ENCODE measurements around the gene CASKIN2. TPM values are rescaled to one million over a fixed set of nuclear protein-coding genes. Genes with fewer than 3 reads are reported as not detected.
"Not testable (repeated sequence)": the region's sequence is repeated elsewhere in the genome, so short reads cannot be mapped to it uniquely, and the experiment has no call there.

Gene CASKIN2
- total RNA-seq, 1 donor from 2014 or later = 60.8 TPM

DNA sequence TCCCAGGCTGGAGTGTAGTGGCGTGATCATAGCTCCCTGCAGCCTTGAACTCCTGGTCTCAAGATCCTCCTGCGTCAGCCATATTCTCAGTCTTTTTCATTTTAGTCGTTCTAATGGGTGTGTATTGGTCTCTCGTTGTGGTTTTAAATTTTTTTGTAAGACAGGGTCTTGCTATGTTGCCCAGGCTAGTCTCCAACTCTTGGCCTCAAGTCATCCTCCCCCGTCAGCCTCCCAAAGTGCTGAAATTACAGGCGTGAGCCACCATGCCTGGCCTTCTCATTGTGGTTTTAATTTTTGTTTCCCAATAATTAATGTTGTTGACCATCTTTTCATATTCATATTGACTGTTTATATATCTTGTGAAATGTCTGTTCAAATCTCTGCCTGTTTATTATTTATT, 50.3 kb downstream of the CASKIN2 start:
- DNase-seq (ENCODE audit: low spot score) = no peak

DNA sequence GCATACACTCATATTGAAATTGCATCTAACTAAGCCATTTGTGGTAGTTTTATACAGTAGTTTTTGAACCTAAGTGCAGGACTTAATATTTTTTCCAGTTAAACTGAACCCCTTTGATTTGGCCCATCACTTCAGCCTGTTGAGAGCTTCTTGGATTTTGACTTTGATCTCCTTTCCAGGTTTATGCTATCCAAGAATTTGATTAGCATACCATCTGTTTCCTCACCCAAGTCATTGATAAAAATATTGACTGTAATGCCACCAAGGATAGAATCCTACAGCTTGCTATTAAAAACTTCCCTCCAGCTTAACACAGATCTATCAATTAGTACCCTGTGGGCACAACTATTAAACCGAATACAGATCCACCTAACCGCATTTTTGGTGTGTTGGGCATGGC, 51.7 kb downstream of the CASKIN2 start:
- DNase-seq (ENCODE audit: low spot score) = no peak

DNA sequence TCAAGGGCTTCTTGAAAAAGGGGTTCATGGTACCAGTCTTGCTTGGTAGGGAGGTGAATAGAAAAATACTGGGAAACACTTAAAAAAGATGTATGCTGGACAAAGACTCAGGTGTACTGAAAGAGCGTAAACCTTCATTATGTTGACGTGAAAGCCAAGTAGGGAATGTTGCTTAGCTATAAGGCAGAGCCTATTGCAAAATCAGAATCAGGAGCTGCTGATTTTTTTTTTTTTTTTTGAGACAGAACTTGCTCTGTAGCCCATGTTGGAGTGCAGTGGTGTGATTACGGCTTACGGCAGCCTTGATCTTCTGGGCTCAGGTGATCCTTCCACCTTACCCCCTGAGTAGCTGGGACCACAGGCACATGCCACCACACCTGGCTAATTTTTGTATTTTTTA, 55.0 kb downstream of the CASKIN2 start:
- DNase-seq (ENCODE audit: low spot score) = no peak

DNA sequence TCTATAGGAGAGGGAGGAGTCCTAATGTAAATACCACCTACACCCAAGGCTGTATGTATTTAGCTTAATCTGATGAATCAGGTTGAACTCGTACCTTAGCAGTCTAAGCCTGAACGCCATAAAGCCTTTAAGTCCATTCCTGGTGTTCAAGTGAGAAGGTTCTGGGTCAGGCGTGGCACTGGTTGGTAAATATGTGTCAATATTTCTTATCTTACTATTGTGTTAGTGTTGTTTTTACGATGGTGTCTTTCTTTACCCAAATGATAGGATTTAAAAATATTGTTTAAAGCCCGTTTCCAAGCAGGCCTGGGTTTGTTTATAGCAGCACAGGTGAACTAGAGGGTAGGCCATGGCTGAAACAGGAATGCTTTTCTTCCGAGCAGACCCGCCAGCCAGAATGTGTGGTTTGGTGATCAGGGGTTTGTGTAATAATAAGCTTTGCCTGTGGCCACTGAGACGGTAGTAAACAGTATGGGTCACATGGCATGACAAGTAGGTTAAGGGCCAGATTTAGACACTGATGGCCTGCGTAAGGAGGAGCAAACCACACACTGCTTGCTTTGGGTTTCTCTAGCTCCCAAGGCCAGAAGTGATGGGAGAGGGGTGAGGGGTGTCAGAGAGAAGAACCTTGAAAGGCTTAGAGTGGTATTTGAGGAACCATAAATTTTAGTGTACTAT, 55.6 kb downstream of the CASKIN2 start:
- DNase-seq (ENCODE audit: low spot score) = no peak

DNA sequence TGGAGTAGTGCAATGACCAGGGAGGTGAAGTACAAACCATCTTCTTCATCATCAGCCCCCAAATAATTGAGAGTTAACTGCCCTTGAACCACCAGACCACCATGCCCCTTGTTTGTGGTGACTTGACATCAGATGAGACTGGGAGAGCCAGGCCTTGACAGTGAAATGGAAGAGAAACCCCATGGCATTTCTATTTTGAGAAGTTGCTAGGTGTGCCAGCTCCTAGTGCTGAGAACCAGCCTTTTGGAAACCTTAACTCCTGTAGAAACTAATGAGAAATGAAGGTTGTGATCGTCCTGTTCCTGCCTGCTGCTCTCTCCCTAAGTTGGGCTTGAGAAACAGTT, 56.1 kb downstream of the CASKIN2 start:
- DNase-seq (ENCODE audit: low spot score) = no peak

DNA sequence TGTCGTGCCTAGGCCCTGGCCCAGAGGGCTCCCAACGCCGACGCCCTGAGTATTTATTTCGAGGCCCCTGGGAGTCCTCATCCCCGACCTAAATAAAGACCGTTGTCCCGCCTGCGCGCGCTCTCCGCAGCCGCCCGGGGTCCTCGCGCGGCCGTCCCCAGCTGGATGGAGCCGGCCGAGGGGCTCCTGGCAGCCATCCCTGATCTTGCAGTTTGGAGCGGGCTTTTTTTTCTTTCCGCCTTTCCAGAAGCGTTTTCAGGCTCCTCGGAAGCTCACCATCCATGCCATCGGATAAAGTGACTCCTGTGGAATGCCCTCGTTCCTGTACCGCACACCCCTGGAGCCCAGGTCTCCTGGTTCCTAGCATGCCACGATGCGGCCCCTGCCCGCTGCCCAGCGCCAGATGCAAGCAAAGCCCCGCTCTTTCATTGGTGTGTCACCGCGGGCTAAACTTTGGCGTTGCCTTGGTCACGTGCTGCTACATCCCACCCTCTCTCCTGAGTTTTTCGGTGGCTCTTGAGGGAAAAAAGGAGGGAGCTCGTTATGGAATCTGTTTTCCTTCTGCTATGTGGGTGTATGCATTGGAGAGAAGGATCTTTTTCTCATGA, 58.2 kb downstream of the CASKIN2 start:
- no peak for DNase-seq (ENCODE audit: low spot score)

DNA sequence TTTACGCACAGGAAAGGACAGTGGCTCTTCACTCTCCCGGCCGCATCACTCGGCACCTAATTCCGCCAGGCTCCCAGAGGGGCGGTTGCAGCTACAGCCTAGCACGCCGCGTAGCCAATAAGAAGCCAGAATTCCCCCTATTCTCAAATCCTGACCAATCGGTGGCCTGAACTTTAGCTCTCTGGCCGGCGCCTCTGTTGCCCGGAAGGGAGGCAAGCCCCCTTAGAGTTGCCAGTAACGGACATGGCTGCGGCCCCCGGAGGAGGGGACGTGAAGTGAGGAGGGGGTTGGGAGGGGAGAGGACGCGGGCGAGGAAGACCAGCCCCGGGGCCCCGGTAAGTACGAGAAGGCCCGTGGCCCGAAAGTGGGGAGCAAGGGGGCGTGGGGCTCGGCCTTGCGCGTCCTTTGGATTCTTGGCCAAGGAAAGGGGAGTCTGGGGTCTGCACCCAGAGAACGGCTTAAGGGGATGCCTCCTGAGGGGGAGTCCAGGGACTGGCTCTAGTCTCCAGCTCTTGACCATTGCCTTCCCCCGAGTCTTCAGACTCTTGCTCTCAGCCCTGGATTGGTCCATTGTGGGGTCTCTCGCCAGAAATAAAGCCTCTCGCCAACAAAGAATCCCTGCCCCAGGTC, 58.8 kb downstream of the CASKIN2 start, which contains the start of gene TMEM94:
Gene TMEM94, plus strand, starts transcription at position 219 of the 630 bp plus-strand sequence. CDS start 15,271 bp downstream, outside the sequence.
- peak; percentile 97 for DNase-seq (ENCODE audit: low spot score)

DNA sequence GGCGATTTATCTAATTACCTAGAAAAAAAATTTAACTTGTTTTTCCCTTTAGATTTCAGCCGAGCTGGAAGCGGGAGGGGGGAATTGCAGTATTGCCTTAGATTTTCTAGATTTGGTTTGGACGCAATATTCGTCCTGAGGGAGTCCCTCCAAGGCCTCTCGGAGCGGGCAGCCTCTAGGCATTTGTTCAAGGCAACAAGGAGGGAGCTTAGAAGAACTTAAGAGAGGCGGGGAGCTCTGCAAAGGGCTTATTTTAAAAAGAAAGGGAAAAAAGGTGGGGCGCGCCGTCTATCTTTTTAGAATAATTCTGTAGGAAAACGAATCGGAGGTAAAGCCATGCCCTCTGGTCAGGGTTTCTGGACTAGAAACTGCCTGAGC, 59.3 kb downstream of the CASKIN2 start:
- no peak for DNase-seq (ENCODE audit: low spot score)

DNA sequence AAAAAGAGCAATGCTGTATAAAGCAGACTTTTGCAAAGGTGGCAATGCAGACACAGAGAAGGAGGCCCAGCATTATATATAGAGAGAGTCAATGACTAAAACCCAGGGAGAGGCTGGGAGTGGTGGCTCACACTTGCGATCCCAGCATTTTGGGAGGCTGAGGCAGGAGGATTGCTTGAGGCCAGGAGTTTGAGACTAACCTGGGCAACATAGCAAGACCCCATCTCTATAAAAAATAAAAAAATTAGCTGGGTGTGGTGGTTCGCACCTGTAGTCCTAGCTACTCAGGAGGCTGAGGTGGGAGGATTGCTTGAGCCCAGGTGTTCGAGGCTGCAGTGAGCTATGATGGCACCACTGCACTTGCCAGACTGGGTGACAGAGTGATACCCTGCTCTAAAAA, 60.7 kb downstream of the CASKIN2 start:
- DNase-seq (ENCODE audit: low spot score) = not testable (repeated sequence)

DNA sequence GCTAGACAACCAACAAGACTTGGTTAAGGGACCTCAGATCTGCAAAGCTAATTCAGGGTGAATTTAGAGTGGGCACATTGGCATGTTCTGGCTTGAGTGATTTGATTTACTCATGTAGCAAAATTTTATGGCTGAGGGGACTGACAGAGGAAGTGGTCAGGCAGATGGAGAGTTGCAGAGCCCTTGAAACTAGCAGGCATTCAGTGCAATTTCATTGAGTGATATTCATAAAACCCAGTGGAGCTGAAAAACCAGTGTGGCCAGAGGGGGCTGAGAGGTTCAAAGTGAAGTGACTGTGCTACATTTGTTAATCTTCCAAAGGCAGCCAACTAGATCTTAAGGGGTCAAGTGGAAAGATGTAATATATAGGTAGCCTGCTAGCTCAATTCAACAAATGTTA, 61.1 kb downstream of the CASKIN2 start:
- DNase-seq (ENCODE audit: low spot score) = no peak

DNA sequence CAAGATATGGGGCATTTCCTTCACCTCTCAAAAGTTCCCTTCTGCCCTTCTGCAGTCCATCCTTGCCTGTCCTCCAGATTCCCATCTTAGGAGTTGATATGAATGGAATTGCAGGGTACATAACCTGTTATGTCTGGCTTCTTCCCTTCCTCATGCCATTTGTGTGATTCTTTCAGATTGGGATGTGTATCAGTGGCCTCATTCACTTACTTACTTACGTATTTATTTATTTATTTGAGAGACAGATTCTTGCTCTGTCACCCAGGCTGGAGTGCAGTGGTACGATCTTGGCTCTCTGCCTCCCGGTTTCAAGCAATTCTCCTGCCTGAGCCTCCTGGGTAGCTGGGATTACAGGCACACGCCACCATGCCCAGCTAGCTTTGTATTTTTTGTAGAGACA, 65.1 kb downstream of the CASKIN2 start:
- DNase-seq (ENCODE audit: low spot score) = no peak

Other genes with a start within 250 kb of the CASKIN2 start
- 19.9 TPM for gene MIF4GD, start 244.3 kb downstream of the CASKIN2 start, total RNA-seq
- 8.8 TPM for gene SLC25A19, start 226.1 kb downstream of the CASKIN2 start, total RNA-seq
- 79.0 TPM for gene GRB2, start 109.9 kb downstream of the CASKIN2 start, total RNA-seq
- gene TMEM94, start 58.9 kb downstream of the CASKIN2 start, total RNA-seq = 73.2 TPM
- gene TSEN54, start 991 bp upstream of the CASKIN2 start, total RNA-seq = 25.1 TPM
- 94.0 TPM for gene LLGL2, start 10.2 kb upstream of the CASKIN2 start, total RNA-seq
- gene MYO15B, start 72.3 kb upstream of the CASKIN2 start, total RNA-seq = 267 TPM
- gene SMIM5, start 117.9 kb upstream of the CASKIN2 start, total RNA-seq = 9.5 TPM
- gene RECQL5, start 151.6 kb upstream of the CASKIN2 start, total RNA-seq = 91.1 TPM
- 106 TPM for gene SAP30BP, start 151.8 kb upstream of the CASKIN2 start, total RNA-seq
- 303 TPM for gene ITGB4, start 205.9 kb upstream of the CASKIN2 start, total RNA-seq
- 24.2 TPM for gene GALK1, start 249.7 kb upstream of the CASKIN2 start, total RNA-seq

Data from ureter (tissue), 1 donor.